GM23338 (cell line): ENCODE measurements around the gene CNOT6L. TPM values are rescaled to one million over a fixed set of nuclear protein-coding genes. Genes with fewer than 3 reads are reported as not detected.

Experiments used
- ATAC-seq: fragments of 200-7000 bp; cut with Tn5 transposase; 3 replicates; pipeline ENCODE4 v1.9.1; 2020
- DNase-seq: peaks from one replicate; pipeline ENCODE4 v3.0.0-alpha.2; 2015; ENCODE audit warnings: low spot score
- H2AFZ ChIP-seq: fragments of 200-600 bp; sonication (generic); 2 replicates; pipeline ENCODE4 v1.8.0; 2016; ENCODE audit warnings: antibody characterized with exemption, mild to moderate bottlenecking, moderate library complexity
- H3F3A ChIP-seq: fragments of 200-600 bp; sonication (generic); replicated peaks from 2 replicates; pipeline ENCODE4 v1.8.0; 2017; ENCODE audit warnings: antibody characterized with exemption, mixed run types, low read depth
- H3K27ac ChIP-seq: fragments of 200-600 bp; sonication (generic); 2 replicates; pipeline ENCODE4 v1.6.1; 2016; ENCODE audit warnings: low read depth
- H3K27me3 ChIP-seq: fragments of 200-600 bp; sonication (generic); 2 replicates; pipeline ENCODE4 v1.8.0; 2016; ENCODE audit warnings: mild to moderate bottlenecking, mixed run types, moderate library complexity; ENCODE audit not compliant: insufficient read depth
- H3K36me3 ChIP-seq: fragments of 200-600 bp; sonication (generic); 2 replicates; pipeline ENCODE4 v1.8.0; 2016; ENCODE audit warnings: mild to moderate bottlenecking; ENCODE audit not compliant: insufficient read depth
- H3K4me1 ChIP-seq: fragments of 200-600 bp; sonication (generic); 2 replicates; pipeline ENCODE4 v1.8.0; 2016; ENCODE audit warnings: mild to moderate bottlenecking, moderate library complexity; ENCODE audit not compliant: insufficient read depth
- H3K4me2 ChIP-seq: fragments of 200-600 bp; sonication (generic); 2 replicates; pipeline ENCODE4 v1.7.1; 2017; ENCODE audit warnings: mixed run types
- H3K4me3 ChIP-seq: fragments of 200-600 bp; sonication (generic); 2 replicates; pipeline ENCODE4 v1.6.1; 2016; ENCODE audit warnings: mixed run types
- H3K79me2 ChIP-seq: fragments of 200-600 bp; sonication (generic); replicated peaks from 2 replicates; pipeline ENCODE4 v1.8.0; 2017; ENCODE audit warnings: mild to moderate bottlenecking; ENCODE audit not compliant: insufficient read depth
- H3K9me2 ChIP-seq: fragments of 200-600 bp; sonication (generic); 2 replicates; pipeline ENCODE4 v1.8.0; 2017; ENCODE audit not compliant: insufficient read depth
- H4K20me1 ChIP-seq: fragments of 200-600 bp; sonication (generic); replicated peaks from 2 replicates; pipeline ENCODE4 v1.8.0; 2017; ENCODE audit warnings: mild to moderate bottlenecking; ENCODE audit not compliant: insufficient read depth
- H3K27ac Mint-ChIP-seq: 2 replicates; pipeline ENCODE4 v1.8.0; 2020; ENCODE audit warnings: inconsistent platforms, mild to moderate bottlenecking, moderate library complexity, mixed read lengths
- H3K27me3 Mint-ChIP-seq: 3 replicates; pipeline ENCODE4 v1.8.0; 2022; ENCODE audit warnings: low read depth, mild to moderate bottlenecking, moderate library complexity, mixed read lengths, inconsistent platforms; ENCODE audit not compliant: insufficient read depth, poor library complexity
- H3K36me3 Mint-ChIP-seq: 3 replicates; pipeline ENCODE4 v1.8.0; 2021; ENCODE audit warnings: low read depth, mild to moderate bottlenecking, inconsistent platforms, moderate library complexity, mixed read lengths
- H3K4me1 Mint-ChIP-seq: 3 replicates; pipeline ENCODE4 v1.8.0; 2020; ENCODE audit warnings: mild to moderate bottlenecking, inconsistent platforms, mixed read lengths
- H3K4me3 Mint-ChIP-seq: 3 replicates; pipeline ENCODE4 v1.8.0; 2021; ENCODE audit warnings: moderate library complexity, mild to moderate bottlenecking, inconsistent platforms, mixed read lengths
- H3K9me3 Mint-ChIP-seq: 3 replicates; pipeline ENCODE4 v1.8.0; 2020; ENCODE audit warnings: moderate library complexity, mild to moderate bottlenecking, inconsistent platforms, mixed read lengths
- CREB1 ChIP-seq: fragments of 250-450 bp; sonication (Bioruptor Pico); IDR thresholded peaks from 2 replicates; pipeline ENCODE4 v1.5.0; 2020; ENCODE audit warnings: low read depth, mild to moderate bottlenecking, moderate library complexity
- CTCF ChIP-seq, 2 experiments: fragments of 200-600 bp in 1 of 2; sonication (generic) in 1 of 2; conservative IDR thresholded peaks; 2 replicates each; pipeline versions ENCODE4 v1.5.1 to v1.6.1; 2016 to 2017; ENCODE audit warnings: antibody characterized with exemption in 2 of 2, low read depth in 2 of 2, mild to moderate bottlenecking in 2 of 2, moderate library complexity in 1 of 2
- ETS1 ChIP-seq: IDR thresholded peaks from 2 replicates; pipeline ENCODE4 v1.6.1; 2016; ENCODE audit warnings: antibody characterized with exemption
- EZH2 ChIP-seq: fragments of 200-600 bp; sonication (generic); IDR thresholded peaks from one replicate; pipeline ENCODE4 v1.8.0; 2017; ENCODE audit warnings: antibody characterized with exemption, mild to moderate bottlenecking, low read depth; ENCODE audit not compliant: unreplicated experiment
- EZH2phosphoT487 ChIP-seq: fragments of 200-600 bp; sonication (generic); IDR thresholded peaks from one replicate; pipeline ENCODE4 v1.8.1; 2018; ENCODE audit warnings: antibody characterized with exemption; ENCODE audit not compliant: unreplicated experiment
- JUNB ChIP-seq: IDR thresholded peaks from one replicate; pipeline ENCODE4 v1.6.1; 2016; ENCODE audit warnings: antibody characterized with exemption; ENCODE audit not compliant: unreplicated experiment
- NANOG ChIP-seq: IDR thresholded peaks from 2 replicates; pipeline ENCODE4 v1.6.1; 2016; ENCODE audit warnings: antibody characterized with exemption, borderline replicate concordance
- POLR2AphosphoS5 ChIP-seq: IDR thresholded peaks from 2 replicates; pipeline ENCODE4 v1.6.1; 2016; ENCODE audit warnings: antibody characterized with exemption, low read depth
- REST ChIP-seq: IDR thresholded peaks from one replicate; pipeline ENCODE4 v1.6.1; 2018; ENCODE audit warnings: antibody characterized with exemption; ENCODE audit not compliant: unreplicated experiment
- STAT1 ChIP-seq: IDR thresholded peaks from one replicate; pipeline ENCODE4 v1.6.1; 2016; ENCODE audit warnings: antibody characterized with exemption; ENCODE audit not compliant: unreplicated experiment
- ZNF114 ChIP-seq: fragments of 250-450 bp; sonication (Bioruptor Pico); IDR thresholded peaks from 2 replicates; pipeline ENCODE4 v1.5.0; 2020; ENCODE audit warnings: mild to moderate bottlenecking, moderate library complexity
- ZNF331 ChIP-seq: fragments of 250-450 bp; sonication (Bioruptor Pico); IDR thresholded peaks from 2 replicates; pipeline ENCODE4 v1.5.0; 2020; ENCODE audit warnings: low read depth, mild to moderate bottlenecking, moderate library complexity
- ZNF462 ChIP-seq: fragments of 250-450 bp; sonication (Bioruptor Pico); IDR thresholded peaks from 2 replicates; pipeline ENCODE4 v1.5.0; 2020; ENCODE audit warnings: mild to moderate bottlenecking, moderate library complexity
- polyA plus RNA-seq: library from polyadenylated mRNA; unstranded; fragments of >200 nt; fragmentation: Nextera tagmentation; extraction: Ambion mirVana; gene quantifications from 2 replicates; pipeline ENCODE4 v1.2.1, GENCODE V29; 2016
- total RNA-seq: library from RNA; depleted of rRNA; stranded (reverse); fragments of >200 nt; shearing (Covaris generic); gene quantifications from 2 replicates; pipeline ENCODE4 v1.2.3, GENCODE V29; 2014

Gene CNOT6L
- total and polyA plus RNA-seq, 2 experiments from 2014 or later, result 3.2 to 13.9 TPM

- H3K36me3 Mint-ChIP-seq, result no peaks in the 10 kb centered on the region
- H3K27ac ChIP-seq, result no peak overlapping the region
- DNase-seq (no peak), ATAC-seq (peak; percentile 50)
- no peaks in the 10 kb centered on the region for H4K20me1 ChIP-seq
- no peaks in the 10 kb centered on the region for H3K36me3 ChIP-seq
- no peak overlapping the region for H2AFZ ChIP-seq
- H3K4me2 ChIP-seq, result no peak overlapping the region
- peaks cover 5% of the 10 kb centered on the region for H3K27me3 Mint-ChIP-seq
- no peak overlapping the region for H3K4me3 Mint-ChIP-seq
- no peak for TF ChIP-seq ZNF331 (CRISPR knock-in tag)
- TF ChIP-seq POLR2AphosphoS5, result no peak
- TF ChIP-seq ETS1, result no peak
- no peak for TF ChIP-seq NANOG
- no peak for TF ChIP-seq EZH2phosphoT487
- TF ChIP-seq STAT1, result no peak
- TF ChIP-seq CTCF (conservative IDR thresholded peaks at IDR 0.05; ENCODE audit: low read depth in 2 of 2), result no peak
- TF ChIP-seq EZH2, result no peak
- no peak for TF ChIP-seq REST
- TF ChIP-seq JUNB, result no peak
- no peak for TF ChIP-seq CREB1 (CRISPR knock-in tag)
- no peak for TF ChIP-seq ZNF114
- TF ChIP-seq ZNF462 (CRISPR knock-in tag), result no peak
- no peaks in the 10 kb centered on the region for H3K79me2 ChIP-seq
- H3K4me3 ChIP-seq, result no peak overlapping the region
- H3K27me3 ChIP-seq, result no peaks in the 10 kb centered on the region
- H3K4me1 ChIP-seq, result peaks cover 7% of the 10 kb centered on the region; the same call in 1 of the 2 replicates
- peaks cover 24% of the 10 kb centered on the region for H3K4me1 Mint-ChIP-seq
- no peaks in the 10 kb centered on the region for H3F3A ChIP-seq
- H3K9me2 ChIP-seq, result no peaks in the 10 kb centered on the region
- no peak overlapping the region for H3K27ac Mint-ChIP-seq
- no peaks in the 10 kb centered on the region for H3K9me3 Mint-ChIP-seq
Observed at GRCh38 chr4:77706717-77707116, 112.5 kb downstream of the CNOT6L start.
